Thyroid gland (tissue), 4 donors: ENCODE results near the gene EFNA3.

ENCODE experiments used
- POLR2A ChIP-seq, 2 donors: fragments of 450-650 bp; IDR thresholded peaks; one replicate each; pipeline ENCODE4 v1.6.1; 2017; ENCODE audit warnings: antibody characterized with exemption in 2 of 2, mild to moderate bottlenecking in 2 of 2, moderate library complexity in 1 of 2
- TF ChIP-seq, protein P1 (sequence below), 6 experiments: fragments of 200-600 bp in 3 of 6; fragments of 450-650 bp in 3 of 6; sonication (generic) in 3 of 6; IDR thresholded peaks; one replicate each; pipeline ENCODE4 v1.5.1; 2016 to 2019; ENCODE audit warnings: antibody characterized with exemption in 6 of 6, mild to moderate bottlenecking in 2 of 6, inconsistent platforms in 1 of 6, moderate library complexity in 1 of 6

DNA sequence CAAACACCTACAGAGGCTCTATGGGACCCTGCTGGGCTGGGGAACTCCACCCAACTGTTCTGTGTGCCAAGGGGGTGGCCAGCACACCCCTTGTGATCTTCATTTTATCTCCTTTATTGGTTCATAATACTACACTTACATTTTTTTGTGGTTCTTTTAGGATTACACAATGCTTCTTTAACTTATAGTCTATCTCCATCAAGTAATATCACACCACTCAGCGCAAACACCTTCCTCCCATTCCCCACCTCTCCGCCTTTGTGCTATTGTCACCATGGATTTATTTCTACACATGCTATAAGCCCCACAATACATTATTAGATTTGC is 15.9 kb downstream of the EFNA3 start:
- TF ChIP-seq, protein P1, sequence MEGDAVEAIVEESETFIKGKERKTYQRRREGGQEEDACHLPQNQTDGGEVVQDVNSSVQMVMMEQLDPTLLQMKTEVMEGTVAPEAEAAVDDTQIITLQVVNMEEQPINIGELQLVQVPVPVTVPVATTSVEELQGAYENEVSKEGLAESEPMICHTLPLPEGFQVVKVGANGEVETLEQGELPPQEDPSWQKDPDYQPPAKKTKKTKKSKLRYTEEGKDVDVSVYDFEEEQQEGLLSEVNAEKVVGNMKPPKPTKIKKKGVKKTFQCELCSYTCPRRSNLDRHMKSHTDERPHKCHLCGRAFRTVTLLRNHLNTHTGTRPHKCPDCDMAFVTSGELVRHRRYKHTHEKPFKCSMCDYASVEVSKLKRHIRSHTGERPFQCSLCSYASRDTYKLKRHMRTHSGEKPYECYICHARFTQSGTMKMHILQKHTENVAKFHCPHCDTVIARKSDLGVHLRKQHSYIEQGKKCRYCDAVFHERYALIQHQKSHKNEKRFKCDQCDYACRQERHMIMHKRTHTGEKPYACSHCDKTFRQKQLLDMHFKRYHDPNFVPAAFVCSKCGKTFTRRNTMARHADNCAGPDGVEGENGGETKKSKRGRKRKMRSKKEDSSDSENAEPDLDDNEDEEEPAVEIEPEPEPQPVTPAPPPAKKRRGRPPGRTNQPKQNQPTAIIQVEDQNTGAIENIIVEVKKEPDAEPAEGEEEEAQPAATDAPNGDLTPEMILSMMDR (IDR thresholded peaks at IDR 0.05) = peak in 2 of 6 experiments; percentile 3 to 16
- TF ChIP-seq POLR2A (IDR thresholded peaks at IDR 0.05) = no peak
